ENCODE measurements around the gene PRG2.

The PRG2 gene

DNA sequence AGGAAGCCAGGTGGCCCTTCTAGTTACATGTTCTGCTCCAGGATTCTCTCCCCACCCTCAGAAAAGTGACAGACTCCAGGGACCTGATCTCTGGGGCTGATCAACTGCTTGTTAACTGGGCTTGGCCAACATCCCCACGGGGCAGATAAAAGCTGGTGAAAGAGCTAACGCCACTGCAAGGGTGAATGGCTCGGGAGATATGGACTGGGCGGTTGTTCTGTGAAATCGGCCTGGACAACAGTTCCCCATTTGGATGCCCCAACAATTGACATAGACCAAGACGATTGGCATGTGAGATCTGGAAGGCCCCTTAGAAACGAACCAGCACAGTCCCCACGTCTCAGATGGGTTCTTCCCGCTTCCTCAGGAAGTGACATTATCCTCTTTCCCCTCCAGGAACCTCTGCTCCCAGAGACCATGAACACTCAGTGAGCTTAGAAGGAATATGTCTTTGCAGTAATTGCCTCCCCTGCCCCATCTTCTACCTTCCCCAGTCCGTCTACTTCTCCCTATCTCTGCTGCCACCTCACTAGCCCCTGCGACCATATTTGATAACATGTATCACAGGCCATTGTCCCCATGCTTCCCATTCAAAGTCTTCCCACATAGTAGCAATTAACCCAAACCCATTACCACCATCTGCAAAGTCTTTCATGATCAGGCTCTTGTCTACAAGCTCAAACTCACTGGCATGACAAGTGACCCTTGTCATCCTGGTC, 5.6 kb upstream of the PRG2 start:
- DNase-seq (ENCODE audit: low read depth), result no peak

DNA sequence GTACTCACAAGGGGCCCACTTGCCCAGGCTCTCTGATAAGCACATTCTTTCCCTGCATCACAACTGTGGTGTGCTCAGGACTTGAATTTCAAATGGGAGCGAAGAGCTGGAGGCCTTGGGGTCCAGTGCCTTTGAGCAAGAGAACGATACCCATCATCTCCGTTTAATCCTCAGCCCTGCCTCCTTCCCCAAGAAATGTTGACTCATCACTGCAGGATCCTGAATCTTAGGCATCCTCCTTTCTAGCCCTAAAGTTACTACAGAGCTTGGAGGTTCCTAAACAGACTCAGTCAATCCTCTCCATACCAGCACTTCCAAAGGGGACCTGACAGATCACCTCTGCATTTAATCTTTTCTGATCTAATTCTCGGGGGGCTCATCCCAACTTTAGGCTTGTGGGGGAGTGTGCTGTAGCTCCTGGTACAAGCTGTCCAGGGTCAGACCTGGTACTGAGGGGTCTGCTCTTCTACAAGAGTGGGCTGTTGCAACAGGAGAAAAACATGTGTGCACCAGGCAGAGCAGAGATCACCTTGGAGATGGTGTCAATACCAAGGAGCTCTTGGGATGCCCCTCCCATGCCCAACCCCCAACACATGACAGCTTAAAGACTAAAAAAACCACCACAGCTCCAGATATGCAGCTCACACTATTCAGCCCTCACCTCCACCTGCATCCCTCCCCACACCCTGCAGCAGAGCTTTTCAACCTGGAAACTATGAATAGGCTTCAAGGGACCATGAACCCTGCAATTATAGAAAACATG, 3.9 kb upstream of the PRG2 start:
- DNase-seq (ENCODE audit: low read depth), result no peak

DNA sequence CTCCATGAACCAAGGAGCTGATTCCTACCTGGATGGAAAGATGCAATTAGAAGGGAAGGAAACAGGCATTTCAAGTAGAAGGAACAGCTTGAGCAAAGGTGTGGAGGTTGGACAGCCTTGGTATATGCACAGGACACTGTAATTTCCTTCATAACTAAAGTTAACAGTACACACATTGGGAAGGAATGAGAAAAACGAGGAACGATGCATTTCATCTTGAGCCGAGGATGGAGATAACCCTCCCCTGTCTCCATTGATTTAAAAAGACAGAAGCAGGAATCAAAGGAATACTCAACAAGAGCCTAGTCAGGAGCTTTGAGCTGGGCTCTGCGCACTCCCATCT, 2.3 kb upstream of the PRG2 start:
- DNase-seq (ENCODE audit: low read depth), result no peak

DNA sequence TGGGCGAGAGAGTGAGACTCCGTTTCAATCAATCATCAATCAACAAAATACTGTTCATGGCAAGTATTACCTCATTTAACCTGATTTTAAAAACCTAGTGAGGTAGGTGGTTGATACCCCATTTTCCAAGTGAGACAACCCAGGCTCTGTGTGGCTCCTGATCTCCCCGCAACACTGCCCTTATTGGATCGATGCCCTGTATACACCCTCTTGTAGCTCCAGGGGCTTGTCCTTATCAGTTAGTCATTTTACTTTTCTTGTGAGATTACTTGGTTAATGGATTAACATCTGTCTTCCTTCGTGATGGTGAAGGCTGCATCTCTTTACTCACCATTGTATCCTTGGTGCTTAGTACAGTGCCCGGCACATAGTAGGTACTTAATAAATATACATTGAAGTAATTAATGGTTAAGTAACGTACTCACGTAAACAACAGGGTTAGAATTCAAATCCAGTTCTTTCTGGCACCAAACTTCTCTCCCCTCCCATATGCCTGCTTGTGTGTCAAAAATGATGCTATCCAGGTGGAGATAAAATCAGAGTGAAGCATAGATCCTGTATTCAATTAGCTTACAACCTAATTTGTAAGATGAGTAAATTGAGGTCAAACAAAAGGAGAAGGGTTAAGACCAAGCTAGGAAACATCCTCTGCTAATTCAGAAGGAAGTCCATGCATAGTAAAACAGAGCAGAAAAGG, 1.8 kb upstream of the PRG2 start:
- DNase-seq (ENCODE audit: low read depth), result no peak

DNA sequence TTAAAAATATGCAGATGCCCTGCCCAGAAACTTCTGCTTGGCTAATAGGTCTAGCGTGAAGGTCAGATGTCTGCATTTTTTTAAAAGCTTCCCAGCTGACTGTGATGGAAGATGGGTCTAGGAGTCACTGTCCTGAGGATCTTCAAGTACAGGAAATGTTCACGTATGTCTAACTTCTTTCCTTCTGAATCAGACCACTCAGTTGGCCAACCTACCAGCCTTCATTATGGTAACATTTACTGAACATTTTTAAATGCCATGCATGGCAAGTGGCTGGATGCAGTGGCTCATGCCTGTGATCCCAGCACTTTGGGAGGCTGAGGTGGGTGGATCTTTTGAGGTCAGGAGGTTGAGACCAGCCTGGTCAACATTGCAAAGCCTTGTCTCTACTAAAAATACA, 1.1 kb upstream of the PRG2 start:
- DNase-seq (ENCODE audit: low read depth), result no peak

DNA sequence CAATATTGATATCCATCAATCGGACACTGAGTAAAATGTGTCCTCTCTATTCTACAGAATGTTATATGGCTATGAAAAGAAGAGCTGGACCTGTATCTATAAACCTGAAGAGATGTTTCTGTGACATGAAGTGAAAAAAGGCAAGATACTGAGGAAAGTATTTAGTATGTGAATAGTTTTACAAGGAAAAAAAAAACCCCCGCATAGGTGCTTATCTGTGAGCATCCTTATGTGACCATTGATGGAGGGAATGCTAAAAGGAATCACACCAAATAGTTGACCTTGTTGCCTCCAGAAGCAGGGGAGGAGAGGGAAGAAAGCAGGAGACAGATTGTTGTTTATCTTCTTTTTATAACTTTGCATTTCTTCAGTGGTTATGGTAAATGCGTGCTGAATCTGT, 661 bp upstream of the PRG2 start:
- DNase-seq (ENCODE audit: low read depth), result no peak

DNA sequence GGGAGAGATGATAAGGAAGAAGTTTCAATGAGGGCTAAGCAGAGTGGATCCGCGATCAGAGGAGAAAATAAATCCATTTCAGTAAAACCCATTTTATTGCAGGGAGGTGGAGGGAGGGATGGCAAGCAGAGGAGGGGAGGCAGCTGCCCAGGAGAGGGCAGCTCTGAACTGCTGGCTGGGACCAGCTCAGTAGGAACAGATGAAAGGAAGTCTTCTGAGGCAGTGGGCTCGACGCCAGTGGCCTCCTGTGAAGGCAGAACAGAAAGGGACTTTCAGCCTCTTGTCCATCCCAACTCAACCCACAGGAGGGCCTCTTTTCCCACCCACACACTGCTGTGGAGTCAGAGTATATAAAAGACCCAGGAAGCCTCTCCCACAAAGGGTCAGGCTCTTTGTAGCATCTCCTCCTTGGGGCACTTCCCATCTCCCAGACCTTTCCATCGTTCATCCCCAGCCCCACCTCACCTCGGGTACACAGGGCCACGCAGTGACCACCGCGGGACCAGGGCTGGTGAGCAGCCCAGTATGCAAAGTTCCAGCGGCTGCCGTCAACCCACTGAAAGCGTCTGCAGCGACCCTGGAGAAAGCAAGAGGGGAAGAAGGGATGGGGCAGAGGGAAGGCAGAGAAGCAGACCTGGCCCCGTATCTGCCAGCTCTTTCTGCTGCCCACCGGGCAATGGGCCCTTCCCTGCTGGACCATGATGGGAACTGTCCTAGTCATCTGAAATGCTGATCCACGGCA, 3.0 kb downstream of the PRG2 start:
- DNase-seq (ENCODE audit: low read depth), result no peak

DNA sequence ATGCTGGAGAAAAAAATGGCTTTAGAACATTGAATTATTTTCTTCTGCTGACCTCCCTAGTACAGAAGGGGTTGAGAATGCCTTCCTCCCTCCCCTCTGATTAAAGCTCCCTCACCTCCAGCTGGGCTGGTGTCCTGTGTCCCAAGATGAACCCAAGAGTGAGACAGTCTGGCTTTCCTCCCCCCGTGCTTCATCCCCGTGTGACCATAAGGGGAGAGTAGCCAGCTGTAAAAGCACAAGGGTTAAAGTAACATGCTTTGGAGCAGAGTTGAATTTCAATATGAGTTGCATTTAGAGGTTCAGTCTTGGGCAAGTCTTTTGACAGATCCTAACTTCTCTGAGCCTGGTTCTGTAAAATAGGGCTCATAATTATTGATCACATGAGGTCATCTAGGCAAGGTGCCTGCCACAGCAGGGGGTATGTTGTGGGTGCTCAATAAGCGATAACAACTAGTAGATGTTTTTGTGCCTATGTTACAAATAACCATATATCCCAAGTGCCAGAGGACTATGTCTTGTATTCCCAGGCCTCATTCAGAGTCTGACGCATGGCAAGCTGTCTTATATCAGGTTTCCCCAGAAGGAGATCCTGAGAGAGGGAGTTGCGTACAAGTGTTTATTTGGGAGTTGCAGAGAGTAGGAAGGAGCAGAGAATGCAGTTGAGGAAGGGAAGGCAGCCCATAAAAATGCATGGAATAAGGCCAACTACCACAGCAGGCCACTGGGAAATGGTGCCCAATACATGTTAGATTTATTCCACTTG, 4.1 kb downstream of the PRG2 start:
- DNase-seq (ENCODE audit: low read depth), result no peak

DNA sequence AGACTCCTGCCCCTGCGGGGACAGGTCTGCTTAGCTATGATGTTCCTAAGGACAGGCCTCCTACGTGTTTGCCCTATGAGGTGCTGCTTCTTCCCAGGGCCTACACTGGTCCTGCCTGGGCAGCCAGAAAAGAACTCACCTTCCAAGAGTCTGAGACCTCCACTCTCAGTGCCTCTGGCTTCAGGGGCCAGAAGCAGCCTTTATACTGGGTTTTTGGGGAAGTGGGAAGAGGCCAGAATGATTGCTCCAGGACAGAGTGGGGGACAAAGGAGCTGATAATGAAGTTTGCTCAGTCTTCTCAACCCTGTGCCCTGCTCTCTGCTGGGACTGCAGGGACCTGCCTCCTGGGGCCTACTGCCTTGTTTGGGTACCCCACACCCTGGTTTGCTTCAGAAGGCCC, 9.5 kb downstream of the PRG2 start, which contains the start of gene PRG3:
Gene PRG3, minus strand, starts transcription at position 176 of the 400 bp plus-strand sequence. CDS start 442 bp downstream, outside the sequence.
- DNase-seq (ENCODE audit: low read depth), result no peak

DNA sequence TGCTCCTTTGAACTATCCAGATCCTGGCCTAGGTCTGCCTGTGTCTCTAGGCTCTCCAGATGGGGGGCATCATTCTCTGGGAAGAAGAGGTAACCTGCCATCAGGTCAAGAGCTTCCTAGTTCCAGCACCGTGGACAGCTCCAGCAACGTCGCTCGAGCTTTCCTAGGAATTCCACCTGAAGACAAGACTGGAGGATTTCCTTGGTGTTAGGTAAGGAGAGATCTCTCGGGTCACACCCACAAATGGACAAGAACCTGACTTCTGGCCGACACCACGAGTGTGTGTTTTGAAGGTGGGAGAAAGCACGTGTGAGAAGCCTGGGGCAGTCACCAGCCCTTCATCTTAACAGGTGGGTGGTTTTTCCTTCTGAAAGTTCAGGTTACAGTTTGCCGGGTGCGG, 10.7 kb downstream of the PRG2 start:
- DNase-seq (ENCODE audit: low read depth), result no peak

DNA sequence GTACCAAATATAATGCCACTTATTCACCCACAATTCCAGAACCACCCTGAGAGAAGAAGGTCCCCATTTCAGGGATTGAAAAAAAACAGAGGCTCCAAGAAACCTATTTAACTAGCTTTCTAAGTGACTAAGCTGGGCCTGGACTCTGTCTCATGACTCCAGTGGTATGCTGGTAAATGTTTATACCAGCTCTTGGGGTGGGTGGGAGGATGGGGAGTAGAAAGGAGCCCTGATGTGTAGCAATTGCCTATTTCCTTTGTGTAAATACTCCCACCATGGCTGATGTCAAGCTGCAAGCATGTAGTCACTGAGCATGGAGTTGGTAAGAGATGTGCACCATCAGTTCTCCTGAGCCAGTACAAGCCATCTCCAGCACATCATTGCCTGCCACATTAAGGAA, 12.3 kb downstream of the PRG2 start:
- no peak for DNase-seq (ENCODE audit: low read depth)

DNA sequence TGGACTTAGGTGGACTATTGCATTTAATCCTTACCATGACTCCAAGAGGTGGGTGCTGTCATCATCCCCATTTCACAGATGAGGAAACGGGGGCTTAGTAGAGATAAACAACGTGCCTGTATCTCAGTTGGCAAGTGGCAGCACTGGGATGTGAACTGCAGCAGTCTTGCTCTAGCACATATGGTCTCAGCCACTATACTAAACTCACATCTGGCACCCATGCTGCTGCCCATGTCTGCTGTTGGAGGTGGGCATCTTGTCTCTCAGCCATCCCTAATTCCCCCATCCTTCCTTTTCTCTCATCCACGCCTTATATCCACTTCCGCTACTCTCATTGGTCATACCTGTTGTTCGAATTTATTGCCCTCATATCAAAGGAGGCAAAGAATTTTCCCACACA, 13.3 kb downstream of the PRG2 start:
- no peak for DNase-seq (ENCODE audit: low read depth)

DNA sequence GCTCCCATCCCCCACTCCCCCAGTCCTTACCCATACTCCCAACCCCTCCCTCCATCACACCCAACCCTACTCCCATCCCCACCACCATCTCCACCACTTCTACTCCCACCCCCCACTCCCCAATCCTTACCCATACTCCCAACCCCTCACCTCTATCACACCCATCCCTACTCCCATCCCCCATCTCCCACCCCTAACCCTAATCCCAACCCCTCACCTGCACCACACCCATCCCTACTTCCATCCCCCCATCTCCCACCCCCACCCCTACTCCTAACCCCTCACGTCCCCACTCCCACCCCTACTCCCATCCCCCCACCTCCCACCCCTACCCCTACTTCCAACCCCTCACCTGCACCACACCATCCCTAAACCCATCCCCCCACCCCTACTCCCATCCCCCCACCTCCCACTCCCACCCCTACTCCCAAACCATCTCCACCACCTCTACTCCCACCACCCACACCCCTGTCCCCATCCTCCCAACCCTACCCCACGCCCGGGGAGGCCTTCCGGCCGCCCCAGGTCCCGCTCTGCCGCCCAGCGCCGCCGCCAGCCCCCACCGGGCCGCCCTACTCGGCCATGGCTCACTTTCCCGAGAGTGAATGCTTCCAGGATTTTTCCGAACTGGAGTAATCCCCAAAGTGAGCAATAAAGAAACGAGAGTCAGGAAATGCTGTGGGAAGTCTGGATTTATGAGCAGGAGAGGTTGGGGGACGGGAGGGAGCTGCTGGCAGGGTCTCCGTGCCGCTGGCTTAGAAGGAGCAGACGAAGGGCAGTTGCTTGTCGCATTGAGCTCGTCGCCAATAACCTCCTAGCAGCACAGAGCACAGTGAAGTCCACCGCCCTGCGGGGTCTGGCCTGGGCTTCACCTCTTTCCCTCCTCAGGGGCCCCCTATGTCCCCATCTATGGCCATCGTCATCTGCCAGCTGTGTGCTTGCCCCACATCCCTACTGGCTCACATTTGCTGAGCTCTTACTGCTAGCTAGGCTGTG, 14.1 kb downstream of the PRG2 start:
- no peak for DNase-seq (ENCODE audit: low read depth)

DNA sequence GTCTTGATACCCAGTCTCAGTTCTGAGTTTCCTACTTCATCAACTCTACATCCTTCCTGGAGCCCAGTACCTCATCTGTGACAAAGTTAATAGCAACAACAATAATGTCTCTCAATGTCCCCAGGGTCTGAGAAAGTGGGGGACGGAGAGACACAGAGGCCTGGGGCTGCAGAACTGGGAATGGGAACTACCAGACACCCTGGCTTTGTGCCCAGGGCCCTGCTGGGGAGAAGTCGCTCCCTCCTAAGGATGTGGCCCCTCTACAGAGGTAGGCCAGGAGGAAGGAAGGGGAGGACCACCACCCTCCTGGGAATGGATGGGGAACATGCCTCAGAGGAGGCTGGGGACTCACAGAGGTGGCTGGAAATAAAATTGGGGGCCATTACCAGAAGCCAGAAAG, 15.0 kb downstream of the PRG2 start:
- no peak for DNase-seq (ENCODE audit: low read depth)

DNA sequence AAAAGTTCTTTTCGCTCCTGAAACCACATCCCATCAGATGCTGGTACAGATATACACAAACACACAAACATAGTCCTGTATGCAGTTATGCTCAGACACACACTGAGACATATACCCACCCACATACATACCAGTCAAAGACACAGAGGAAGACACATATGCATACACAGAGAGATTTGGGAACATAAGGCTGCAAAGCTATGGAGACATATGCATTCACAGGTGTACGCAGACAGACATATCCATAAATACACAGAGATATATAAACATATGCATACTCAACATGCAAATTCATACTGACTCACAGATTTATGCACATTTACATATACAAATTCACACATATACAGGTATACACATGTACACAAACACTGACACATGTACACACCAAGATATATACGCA, 15.5 kb downstream of the PRG2 start:
- no peak for DNase-seq (ENCODE audit: low read depth)

DNA sequence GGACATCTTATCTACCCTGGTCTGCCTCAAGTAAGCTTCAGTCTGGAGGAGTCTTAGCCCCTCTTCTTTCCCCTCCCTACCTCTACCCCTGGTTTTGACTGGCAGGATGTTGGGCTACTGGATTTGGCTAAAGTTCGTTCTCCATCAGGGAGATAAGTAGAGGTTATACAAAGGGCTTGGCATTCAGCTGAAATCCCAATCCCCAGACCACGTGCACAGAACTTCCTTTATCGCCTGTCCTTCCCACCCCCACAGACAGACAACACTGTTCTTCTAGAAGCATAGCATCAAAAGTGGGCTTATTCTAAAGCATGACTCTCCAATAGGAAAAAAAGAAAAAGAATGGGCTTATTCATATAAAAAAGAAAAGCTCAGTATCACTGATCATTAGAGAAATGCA, 17.3 kb downstream of the PRG2 start:
- DNase-seq (ENCODE audit: low read depth), result no peak

DNA sequence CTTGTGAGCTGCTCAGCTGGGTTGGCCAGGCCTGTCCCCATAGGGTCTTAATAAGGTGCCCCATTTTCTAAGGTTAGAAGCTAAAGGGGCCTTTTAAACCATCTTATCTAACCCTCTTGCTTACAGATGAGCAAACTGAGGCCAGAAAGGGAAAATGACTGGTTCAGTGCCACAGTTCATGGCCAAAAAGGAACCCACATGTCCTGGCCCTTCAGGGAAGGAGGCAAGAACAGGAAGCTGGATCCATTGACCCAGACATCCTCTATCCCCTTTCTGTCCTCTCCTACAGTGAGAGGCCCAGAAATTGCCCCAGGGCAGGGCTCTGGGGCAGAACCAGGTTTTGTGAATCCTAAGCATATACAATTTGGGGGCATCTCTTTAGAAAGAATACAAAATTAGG, 19.5 kb downstream of the PRG2 start:
- DNase-seq (ENCODE audit: low read depth), result no peak

DNA sequence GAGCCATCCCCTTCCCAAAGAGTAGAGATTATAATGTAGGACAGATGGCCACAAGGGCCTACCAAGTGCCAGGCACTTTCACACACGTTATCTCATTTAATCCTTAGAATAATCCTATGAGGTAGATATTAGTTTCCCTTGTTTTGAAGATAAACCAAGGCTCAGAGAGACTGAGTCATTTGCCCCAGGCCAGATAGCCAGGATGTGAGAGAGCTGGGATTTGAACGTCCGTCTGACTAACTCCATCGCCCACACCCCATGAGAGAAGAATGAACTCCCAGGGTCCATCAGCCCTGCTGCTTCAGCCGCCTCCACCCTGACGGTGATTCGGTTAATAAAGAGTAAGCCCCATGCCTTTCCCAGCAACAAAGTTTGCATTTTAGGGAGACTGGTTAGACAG, 20.2 kb downstream of the PRG2 start:
- DNase-seq (ENCODE audit: low read depth), result no peak

DNA sequence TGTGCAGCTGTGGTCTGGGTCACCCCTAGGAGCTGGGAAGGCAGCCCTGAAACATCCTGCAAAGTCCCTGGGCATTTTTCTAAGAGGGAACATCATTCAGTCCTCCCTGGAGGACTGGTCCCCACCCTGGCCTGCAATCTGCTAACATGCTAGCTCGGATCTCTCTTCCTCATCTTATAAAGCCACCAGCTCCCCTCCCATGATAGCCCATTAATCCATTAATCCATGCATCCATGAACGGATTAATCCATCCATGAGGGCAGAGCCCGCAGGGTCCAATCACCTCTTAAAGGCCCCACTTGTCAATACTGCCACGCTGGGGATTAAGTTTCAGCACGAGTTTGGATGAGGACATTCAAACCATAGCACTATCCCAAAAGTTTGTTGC, 21.6 kb downstream of the PRG2 start:
- DNase-seq (ENCODE audit: low read depth), result no peak

DNA sequence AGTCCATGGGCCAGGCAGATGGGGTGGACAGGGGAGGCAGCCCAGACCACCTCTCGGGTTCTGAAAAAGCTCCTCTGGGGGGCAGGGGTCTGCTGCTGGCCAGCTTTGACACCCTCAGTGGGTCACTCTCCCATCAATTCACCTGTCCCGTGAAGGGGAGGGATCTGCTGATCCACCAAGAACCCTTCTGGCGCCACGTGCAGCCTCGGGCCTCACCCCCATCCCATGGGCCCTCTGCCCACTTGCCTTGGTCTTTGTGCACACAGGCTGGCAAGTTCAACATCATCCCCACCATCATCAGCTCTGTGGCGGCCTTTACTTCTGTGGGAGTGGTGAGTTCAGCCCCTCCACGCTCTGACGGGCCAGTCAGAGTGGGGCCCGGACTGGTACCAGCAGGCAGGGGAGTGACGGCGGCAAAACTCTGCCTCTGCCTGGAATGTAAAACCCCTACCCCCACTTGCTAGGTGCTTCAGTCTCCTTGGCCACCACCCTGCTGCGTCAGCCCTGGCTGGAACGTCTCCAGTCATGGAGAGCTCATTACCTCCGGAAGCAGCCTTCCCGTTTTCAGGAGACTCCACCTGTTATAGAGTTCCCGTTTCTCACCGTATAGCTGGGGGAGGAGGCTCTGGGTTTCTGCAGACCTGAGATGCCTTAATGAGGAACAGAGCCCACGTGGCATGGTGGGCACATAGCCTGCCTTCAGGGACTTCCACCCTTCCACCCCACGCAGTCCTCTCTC, 22.2 kb downstream of the PRG2 start:
- DNase-seq (ENCODE audit: low read depth), result no peak
